ENCODE results near the gene SEMA4F. TPM values are rescaled to one million over a fixed set of nuclear protein-coding genes. Genes with fewer than 3 reads are reported as not detected.

Gene SEMA4F
- total RNA-seq, 4 donors from 2014 or later = 6.7 to 22.3 (median 11.2) TPM

DNA sequence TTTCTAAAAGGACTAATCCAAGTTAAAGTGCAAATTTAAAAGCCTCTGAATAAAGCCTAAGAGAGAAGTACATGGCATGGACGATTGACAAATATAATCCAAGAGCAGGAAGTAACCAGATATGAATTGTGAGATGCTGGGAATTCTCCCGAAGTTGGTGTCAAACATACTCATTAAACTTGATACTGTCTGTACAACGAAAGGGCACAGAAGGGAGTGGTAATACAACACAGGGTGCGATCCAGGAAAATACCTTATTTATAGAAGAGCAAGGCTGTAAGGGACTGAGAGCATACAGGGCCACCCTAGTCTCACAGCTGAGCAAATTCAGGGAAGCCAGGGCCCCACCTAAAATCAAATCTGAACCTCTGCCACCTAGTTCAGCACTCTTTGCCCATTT is 41.6 kb downstream of the SEMA4F start:
- WGBS, 2 donors = 67 to 73% methylated on average over 4 of the region's 4 CpGs
- Histone ChIP-seq H3K9me3 (no peaks in the 10 kb centered on the region), H3K27me3 (no peaks in the 10 kb centered on the region), H3K27ac (no peak overlapping the region), H3K4me3 (no peak overlapping the region), H3K36me3 (peaks cover 0 to 9% (median 0%) of the 10 kb centered on the region in 3 donors), H3K4me1 (no peaks in the 10 kb centered on the region)
- TF ChIP-seq EP300 (IDR thresholded peaks at IDR 0.05) (no peak), POLR2A (IDR thresholded peaks at IDR 0.05) (no peak)
- TF ChIP-seq, protein P1, sequence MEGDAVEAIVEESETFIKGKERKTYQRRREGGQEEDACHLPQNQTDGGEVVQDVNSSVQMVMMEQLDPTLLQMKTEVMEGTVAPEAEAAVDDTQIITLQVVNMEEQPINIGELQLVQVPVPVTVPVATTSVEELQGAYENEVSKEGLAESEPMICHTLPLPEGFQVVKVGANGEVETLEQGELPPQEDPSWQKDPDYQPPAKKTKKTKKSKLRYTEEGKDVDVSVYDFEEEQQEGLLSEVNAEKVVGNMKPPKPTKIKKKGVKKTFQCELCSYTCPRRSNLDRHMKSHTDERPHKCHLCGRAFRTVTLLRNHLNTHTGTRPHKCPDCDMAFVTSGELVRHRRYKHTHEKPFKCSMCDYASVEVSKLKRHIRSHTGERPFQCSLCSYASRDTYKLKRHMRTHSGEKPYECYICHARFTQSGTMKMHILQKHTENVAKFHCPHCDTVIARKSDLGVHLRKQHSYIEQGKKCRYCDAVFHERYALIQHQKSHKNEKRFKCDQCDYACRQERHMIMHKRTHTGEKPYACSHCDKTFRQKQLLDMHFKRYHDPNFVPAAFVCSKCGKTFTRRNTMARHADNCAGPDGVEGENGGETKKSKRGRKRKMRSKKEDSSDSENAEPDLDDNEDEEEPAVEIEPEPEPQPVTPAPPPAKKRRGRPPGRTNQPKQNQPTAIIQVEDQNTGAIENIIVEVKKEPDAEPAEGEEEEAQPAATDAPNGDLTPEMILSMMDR (IDR thresholded peaks at IDR 0.05) = no peak
- DNase-seq (ENCODE audit: low spot score in 2 of 2) = no peak

DNA sequence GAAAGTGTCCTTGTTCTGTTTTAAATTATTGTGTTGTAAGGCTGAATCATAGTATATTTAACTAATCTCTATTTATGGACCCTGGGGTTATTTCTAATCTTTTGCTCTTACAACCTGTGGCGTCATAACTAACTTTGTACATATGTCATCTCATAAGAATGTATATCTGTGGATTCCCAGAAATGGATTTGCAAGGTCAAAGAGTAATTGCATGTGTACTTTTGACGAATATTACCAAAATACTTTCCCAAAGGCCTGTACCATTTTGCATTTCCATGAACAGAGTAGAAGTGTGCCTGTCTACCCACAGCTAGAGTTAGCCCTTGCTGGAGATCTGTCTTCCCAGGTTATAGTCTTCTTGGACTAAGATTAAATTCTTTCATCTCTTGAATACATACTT is 42.8 kb downstream of the SEMA4F start:
- DNase-seq (ENCODE audit: low spot score in 2 of 2) = no peak
- WGBS, 2 donors = 66 to 72% methylated on average over 2 of the region's 2 CpGs
- TF ChIP-seq, protein P1 (IDR thresholded peaks at IDR 0.05) = no peak
- Histone ChIP-seq H3K4me3 (no peak overlapping the region), H3K36me3 (peaks cover 0 to 17% (median 0%) of the 10 kb centered on the region in 3 donors), H3K27ac (no peak overlapping the region), H3K27me3 (no peaks in the 10 kb centered on the region), H3K9me3 (no peaks in the 10 kb centered on the region), H3K4me1 (no peaks in the 10 kb centered on the region)

DNA sequence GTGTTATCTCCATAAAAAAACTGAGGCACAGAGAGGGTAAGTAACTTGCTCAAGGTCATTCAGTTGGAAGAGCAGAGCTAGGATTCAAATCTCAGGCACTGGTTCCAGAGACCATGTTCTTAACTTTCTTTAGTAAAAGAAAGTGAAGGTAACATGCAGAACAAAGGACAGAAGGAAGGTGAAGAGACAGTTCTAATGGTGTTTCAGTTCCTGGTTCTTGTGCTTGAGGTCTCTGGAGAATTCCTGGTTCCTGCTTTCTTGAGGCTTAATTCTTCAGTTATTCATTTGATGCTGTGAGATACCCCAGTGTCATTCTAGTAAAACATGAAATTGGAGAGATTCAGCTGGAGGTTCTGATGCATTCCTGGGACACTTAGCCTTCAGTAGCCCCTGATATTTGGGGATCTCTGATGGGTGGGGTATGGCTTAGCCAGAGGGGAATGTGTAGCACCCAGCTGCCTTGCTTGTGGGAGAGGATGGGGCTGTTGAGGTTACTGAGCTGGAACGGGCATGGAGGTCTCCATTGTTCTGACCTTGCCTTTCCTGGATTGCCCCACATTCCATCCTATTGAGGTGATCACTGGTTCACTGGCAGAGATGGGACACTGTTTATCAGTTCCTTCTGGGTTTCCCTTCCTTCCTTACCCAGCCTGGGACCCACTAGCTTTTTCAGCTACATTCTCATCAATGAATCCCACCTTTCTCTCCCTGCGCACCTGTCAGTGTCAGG is 46.8 kb downstream of the SEMA4F start:
- DNase-seq (ENCODE audit: low spot score in 2 of 2) = no peak
- Histone ChIP-seq H3K9me3 (no peaks in the 10 kb centered on the region), H3K36me3 (peaks cover 0 to 18% (median 0%) of the 10 kb centered on the region in 3 donors), H3K27ac (no peak overlapping the region), H3K27me3 (no peaks in the 10 kb centered on the region), H3K4me1 (no peaks in the 10 kb centered on the region), H3K4me3 (no peak overlapping the region)
- TF ChIP-seq POLR2A (IDR thresholded peaks at IDR 0.05) = no peak
- TF ChIP-seq EP300 (IDR thresholded peaks at IDR 0.05) = no peak
- TF ChIP-seq, protein P1 (IDR thresholded peaks at IDR 0.05) = no peak
- 67 to 79% methylated on average over 2 of the region's 2 CpGs for WGBS, 2 donors

DNA sequence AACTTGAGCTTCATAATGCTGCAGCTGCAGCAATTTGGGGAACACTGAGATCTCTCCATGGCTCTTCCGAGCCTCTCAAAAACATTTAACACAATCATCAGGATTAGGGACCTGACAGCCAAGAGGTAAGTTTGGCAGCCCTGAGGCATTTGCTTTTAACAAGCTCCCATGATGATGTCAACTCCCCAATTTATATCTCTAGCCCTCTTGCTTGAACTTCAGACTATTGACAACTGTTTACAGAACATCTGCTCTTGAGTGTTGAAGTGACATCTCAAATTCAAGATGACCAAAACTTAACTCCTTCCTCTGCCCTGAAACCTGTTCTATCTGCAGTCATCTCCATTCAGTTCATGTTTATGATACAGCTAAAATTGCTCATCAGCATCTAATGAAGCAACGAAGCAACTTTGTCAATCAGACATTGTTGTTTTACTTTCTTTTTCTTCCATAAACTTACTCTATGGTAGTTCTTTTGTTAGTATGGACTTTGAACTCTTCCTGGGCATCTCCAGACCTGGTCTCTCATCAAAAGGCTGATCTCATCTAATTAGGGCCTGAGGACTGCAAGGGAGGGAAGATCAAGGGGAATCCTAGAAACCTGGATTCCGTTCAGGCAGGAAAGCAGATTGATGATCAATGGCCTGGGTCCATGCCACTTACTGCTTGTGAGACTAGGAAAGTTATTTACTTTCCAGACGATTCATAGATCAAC is 48.1 kb downstream of the SEMA4F start:
- H3K27ac ChIP-seq = no peak overlapping the region
- H3K9me3 ChIP-seq = no peaks in the 10 kb centered on the region
- no peak for DNase-seq (ENCODE audit: low spot score in 2 of 2)
- no peaks in the 10 kb centered on the region for H3K4me1 ChIP-seq
- TF ChIP-seq, protein P1 (IDR thresholded peaks at IDR 0.05) = no peak
- TF ChIP-seq EP300 (IDR thresholded peaks at IDR 0.05) = no peak
- no peak for TF ChIP-seq POLR2A (IDR thresholded peaks at IDR 0.05)
- H3K27me3 ChIP-seq = no peaks in the 10 kb centered on the region
- peaks cover 0 to 18% (median 0%) of the 10 kb centered on the region in 3 donors for H3K36me3 ChIP-seq
- H3K4me3 ChIP-seq = no peak overlapping the region
- WGBS, 2 donors = 75 to 80% methylated on average over 4 of the region's 4 CpGs

DNA sequence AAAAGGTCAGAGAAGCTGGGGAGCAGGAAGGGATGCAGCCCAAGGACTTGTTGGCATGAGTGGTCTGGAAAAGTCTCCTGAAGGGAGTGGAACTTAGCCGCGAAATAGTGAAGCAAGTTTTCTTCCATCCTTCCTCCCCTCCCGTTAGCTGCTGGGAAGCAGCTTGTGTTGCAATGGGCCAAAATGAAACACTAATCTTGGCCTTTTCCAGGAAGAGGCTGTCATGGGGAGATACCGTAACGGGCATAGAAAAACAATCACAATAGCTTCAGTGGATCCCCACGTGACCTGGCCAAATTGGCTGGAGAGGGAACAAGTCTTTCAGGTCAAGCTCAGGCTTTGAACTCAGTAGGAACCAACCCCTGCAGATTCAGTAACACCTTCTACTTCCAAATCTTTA is 49.3 kb downstream of the SEMA4F start:
- no peak overlapping the region for H3K27ac ChIP-seq
- no peaks in the 10 kb centered on the region for H3K4me1 ChIP-seq
- H3K9me3 ChIP-seq = no peaks in the 10 kb centered on the region
- no peaks in the 10 kb centered on the region for H3K27me3 ChIP-seq
- TF ChIP-seq EP300 (IDR thresholded peaks at IDR 0.05) (no peak), POLR2A (IDR thresholded peaks at IDR 0.05) (no peak)
- TF ChIP-seq, protein P1 (IDR thresholded peaks at IDR 0.05) = no peak
- H3K4me3 ChIP-seq = no peak overlapping the region
- WGBS, 2 donors = 74 to 78% methylated on average over 6 of the region's 6 CpGs
- no peak for DNase-seq (ENCODE audit: low spot score in 2 of 2)
- peaks cover 0 to 18% (median 0%) of the 10 kb centered on the region in 3 donors for H3K36me3 ChIP-seq
